HT1080 (cell line): ENCODE results near the gene TIMM13. TPM values are rescaled to one million over a fixed set of nuclear protein-coding genes. Genes with fewer than 3 reads are reported as not detected.
"Not testable (repeated sequence)": the region's sequence is repeated elsewhere in the genome, so short reads cannot be mapped to it uniquely, and the experiment has no call there.

Experiments
- DNase-seq: peaks from one replicate; pipeline ENCODE4 v3.0.0-alpha.2; 2015; ENCODE audit warnings: low read depth
- polyA plus RNA-seq, 2 experiments: library from polyadenylated mRNA; depleted of rRNA; stranded (reverse); fragments of >200 nt; gene quantifications; 2 replicates each; pipeline ENCODE4 v1.2.3, GENCODE V29; 2015
- total RNA-seq: library from RNA; depleted of rRNA; stranded (reverse); fragments of >200 nt; shearing (Covaris generic); gene quantifications from 2 replicates; pipeline ENCODE4 v1.2.3, GENCODE V29; 2014; rRNA removed

TIMM13 gene
- 115 and 124 TPM in 2 replicates for total RNA-seq
- 60.9 and 71.3 TPM in 2 replicates for polyA plus RNA-seq (2015; cell fraction: cytosol; rRNA removed)
- 28.4 and 32.7 TPM in 2 replicates for polyA plus RNA-seq (2015; cell fraction: nucleus; rRNA removed)

DNA sequence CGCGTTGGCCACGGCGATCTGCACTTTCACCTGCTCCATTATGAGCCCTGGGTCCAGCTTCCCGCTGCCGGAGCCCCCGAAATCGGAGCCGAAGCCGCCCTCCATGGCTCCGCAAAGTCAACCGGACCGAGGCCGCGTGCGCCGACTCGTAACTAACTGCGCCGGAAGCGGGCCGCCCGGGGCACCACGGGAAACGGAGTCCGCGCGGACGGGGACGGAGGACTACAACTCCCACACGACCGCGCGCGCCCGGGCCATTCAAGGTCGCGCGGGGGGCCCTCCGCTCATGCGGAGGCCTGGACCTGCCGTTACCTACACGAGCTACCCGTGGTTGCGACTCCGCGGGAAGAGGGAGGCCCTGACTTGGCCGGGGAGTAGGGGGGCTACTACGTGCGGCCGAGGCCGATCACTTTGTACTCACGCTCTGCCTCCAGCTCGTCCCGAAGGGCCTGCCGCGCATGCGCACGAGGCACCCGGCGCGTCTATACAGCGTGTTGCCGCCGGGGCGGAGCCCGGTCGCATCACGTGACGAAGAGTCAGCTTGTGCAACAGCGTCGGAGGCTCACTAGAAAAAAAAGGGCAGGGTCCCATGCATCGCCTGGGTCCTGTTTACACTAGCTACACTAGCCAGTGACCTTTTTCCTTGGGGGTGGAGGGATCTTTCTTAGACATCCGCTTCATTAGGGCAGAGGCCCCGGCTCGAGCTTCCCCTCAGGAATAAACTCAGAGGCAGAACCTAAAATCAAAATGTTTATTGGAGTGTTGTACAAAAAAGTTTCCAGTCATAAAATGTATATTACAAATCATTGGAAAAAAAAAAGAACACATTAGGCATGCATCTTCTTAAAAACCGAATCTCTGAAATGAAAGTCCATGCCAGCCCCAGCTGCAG lies at the start of gene TIMM13:
Gene TIMM13, minus strand, starts transcription at position 158 of the 892 bp plus-strand sequence. Its CDS starts 53 bp downstream, at position 105.
- DNase-seq: peak; percentile 91

DNA sequence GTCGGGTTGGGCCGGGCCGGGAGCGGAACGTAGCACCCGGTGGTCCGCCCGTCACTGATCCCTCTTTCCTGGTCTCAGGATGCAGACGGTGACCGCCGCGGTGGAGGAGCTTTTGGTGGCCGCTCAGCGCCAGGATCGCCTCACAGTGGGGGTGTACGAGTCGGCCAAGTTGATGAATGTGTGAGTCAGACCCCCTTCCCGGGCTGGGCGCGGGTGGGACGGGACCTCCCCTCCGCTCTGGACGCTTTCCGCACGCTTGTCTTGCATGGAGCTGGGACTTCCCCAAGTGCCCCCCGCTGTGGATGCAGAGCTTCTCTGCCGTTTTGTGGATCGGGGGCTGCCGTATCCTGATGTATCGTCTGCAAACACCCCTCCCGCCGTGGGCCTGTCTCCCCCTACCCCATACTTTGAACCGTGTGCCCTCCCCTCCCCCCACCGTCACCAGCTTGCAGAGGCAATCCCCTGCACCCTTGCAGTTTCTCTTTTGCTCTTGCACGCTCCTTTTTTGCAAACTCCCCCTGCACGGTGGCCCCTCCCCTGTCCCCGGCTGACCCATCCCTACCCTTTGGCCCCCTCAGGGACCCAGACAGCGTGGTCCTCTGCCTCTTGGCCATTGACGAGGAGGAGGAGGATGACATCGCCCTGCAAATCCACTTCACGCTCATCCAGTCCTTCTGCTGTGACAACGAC lies 49.2 kb upstream of the TIMM13 start:
- peak; percentile 81 for DNase-seq

DNA sequence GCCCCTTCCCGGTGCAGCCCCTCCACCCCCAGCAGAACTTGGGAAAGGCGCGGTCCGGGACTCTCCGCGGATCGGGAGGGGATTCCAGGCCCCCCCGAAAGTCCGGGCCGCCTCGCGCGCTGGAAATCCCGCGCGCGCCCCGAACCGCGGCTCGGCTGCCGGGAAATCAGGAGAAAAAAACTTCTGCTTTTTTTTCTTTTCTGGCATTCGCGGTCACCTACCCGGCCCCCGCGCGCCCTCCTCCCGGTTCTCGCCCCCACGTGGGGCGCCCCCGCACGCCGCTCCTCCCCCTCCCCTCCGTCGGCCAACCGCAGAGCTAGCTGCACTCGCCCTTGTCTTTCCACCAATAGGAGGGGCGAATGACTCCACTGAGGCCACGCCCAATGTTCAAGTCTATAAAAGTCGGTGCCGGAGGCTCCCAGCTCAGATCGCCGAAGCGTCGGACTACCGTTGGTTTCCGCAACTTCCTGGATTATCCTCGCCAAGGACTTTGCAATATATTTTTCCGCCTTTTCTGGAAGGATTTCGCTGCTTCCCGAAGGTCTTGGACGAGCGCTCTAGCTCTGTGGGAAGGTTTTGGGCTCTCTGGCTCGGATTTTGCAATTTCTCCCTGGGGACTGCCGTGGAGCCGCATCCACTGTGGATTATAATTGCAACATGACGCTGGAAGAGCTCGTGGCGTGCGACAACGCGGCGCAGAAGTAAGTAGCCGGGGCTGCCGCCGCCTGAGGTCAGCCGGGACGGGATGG lies 48.5 kb upstream of the TIMM13 start, which contains the start of gene GADD45B:
Gene GADD45B, plus strand, starts transcription at position 426 of the 749 bp plus-strand sequence. Its CDS starts 232 bp downstream, at position 658.
- peak; percentile 94 for DNase-seq

DNA sequence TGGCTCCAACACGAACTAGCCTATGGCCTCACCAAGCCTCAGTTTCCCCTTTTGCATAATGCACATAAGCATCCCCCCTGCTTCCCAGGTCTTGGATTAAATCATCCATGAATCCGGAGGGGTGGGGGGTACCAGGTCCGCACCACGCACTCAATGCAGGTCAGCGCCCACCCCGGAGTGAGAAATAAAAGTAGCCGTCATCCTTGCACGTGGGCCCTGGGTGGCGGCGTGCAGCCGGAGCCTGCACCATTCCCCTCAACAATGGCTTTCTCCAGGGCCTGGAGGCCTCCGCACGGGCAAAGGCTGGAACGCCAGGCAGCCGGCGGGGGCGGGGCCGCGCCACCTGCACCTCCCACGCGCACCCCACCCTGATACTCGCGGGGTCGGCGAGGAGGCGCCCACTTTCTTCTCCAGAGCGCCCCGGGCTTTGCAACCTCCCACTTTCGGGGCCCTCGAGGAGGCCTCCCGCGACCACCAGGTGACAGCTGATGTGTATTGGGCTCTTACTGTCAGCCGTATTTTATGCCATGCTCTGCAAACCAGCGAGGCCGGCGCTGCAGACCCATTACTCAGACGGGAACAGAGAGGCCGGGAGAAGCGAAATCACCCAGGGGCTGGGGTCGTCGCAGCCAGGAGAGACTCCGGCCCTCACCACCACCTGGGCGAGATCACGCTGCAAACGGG lies 47.8 kb upstream of the TIMM13 start:
- peak; percentile 68 for DNase-seq

DNA sequence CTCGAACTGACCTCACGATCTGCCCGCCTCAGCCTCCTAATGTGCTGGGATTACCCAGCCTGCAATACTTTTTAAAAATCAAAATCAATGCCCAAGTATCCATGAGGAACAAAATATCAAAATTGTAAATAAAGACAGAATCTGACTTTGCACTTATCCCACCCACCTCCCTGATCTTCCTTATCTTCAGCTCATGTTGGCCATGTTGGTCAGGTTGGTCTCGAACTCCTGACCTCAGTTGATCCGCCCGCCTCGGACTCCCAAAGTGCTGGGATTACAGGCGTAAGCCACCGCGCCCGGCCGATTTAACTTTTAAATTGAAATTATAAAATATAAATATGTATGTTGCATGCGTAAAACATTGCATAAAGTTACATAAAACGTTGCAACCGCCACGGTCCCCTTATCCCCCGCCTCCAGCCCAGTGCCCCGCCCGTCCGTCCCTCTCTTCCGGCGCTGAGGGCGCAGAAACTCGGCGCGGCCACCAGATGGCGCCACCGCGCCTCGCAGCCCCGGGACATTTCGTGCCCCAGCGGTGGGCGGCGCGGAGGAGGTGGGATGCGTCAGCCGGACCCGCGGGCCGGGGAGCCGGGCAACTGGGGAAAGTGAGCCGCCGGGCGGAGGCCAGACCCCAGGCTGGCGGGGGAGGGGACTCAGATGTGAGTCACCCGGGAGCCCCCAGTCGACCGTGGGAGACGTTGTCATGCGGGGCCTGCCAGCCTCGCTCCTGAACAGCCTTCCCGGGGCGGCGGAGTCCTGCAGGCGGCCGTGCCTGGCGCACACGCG lies 47.0 kb upstream of the TIMM13 start:
- DNase-seq: peak; percentile 93

DNA sequence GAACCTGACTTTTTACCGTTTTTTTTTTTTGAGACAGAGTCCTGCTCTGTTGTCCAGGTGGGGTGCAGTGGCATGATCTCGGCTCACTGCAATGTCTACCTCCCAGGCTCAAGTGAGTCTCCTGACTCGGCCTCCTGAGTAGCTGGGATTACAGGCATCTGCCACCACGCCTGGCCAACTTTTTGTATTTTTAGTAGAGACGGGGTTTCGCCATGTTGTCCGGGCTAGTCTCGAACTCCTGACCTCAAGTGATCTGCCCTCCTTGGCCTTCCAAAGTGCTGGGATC lies 42.5 kb upstream of the TIMM13 start:
- not testable (repeated sequence) for DNase-seq

DNA sequence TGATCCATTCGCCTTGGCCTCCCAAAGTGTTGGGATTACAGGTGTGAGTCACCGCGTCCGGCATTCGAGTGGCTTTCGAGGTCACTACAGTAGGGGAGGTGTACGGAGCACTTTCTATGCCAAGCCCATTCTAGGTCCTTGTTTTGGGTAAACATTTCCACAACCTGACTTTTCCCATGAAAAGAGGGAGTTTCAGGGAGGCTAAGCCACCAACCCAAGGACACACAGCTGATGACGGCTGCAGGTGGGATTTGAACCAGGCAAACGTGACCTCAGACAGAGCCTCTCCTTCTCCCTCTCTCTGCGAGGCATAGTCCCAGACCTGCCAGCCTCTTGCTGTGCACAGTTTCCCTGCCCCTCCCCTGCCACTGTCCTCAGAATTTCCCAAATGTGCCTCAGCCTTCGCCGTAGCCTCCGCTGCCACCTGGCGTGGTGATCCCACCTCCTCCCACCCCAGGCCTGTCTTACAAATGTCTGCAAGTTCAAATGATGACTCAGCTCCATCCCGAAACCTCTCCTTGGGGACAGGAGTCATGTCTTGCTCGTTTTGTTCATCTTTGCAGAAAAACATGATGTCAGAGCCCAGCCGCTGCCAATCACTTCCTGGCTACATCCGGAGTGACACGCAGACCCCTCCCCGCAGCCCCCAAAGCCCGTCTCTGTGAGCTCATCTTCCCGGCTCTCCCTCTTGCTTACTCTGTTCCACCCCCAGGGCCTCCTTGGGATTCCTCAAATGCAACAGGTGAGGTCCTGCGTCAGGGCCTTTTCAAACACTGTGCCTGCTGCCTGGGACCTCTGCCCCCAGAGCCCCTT lies 41.9 kb upstream of the TIMM13 start:
- DNase-seq: peak; percentile 91

DNA sequence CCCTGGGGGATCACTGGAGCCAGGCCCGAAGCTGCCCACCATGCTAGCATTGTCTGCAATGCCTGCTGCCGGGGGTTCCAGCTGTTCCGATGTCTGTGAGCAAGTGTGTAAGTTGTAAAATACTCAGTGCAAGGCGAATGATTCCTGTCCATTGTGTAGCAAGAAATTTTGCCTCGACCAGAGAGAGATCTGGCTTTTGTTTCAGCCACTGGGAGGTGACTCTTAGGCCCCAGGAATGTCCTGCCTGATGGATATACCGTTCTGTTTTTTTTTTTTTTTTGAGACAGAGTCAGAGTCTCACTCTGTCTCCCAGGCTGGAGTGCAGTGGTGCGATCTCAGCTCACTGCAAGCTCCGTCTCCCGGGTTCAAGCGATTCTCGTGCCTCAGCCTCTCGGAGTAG lies 41.2 kb upstream of the TIMM13 start:
- DNase-seq: no peak

DNA sequence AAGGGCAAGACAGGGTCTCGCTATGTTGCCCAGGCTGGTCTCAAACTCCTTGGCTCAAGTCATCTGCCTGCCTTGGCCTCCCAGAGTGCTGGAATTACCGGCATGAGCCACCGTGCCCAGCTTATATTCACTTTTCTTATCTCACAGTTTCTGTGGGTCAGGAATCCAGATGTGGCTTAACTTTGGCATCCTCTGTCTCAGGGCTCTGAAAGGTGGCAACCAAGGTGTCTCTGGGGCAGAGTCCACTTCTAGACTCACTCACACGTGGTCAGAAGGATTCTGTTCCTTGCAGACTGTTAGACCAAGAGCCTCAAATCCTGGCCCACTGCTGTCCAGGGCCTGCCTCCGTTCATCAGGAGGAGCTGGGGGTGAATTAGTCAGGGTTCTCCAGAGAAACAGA lies 37.0 kb upstream of the TIMM13 start:
- DNase-seq: no peak

DNA sequence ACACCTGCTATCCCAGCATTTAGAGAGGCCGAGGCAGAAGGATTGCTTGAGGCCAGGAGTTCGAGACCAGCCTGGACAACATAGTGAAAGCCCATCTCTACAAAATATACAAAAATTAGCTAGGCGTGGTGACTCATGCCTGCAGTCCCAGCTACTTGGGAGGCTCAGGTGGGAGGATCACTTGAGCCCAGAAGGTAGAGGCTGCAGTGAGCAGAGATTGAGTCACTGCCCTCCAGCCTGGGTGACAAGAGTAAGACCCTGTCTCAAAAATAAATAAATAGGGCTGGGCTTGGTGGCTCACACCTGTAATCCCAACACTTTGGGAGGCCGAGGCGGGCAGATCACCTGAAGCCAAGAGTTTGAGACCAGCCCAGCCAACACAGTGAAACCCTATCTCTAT lies 36.3 kb upstream of the TIMM13 start:
- peak; percentile 20 for DNase-seq

DNA sequence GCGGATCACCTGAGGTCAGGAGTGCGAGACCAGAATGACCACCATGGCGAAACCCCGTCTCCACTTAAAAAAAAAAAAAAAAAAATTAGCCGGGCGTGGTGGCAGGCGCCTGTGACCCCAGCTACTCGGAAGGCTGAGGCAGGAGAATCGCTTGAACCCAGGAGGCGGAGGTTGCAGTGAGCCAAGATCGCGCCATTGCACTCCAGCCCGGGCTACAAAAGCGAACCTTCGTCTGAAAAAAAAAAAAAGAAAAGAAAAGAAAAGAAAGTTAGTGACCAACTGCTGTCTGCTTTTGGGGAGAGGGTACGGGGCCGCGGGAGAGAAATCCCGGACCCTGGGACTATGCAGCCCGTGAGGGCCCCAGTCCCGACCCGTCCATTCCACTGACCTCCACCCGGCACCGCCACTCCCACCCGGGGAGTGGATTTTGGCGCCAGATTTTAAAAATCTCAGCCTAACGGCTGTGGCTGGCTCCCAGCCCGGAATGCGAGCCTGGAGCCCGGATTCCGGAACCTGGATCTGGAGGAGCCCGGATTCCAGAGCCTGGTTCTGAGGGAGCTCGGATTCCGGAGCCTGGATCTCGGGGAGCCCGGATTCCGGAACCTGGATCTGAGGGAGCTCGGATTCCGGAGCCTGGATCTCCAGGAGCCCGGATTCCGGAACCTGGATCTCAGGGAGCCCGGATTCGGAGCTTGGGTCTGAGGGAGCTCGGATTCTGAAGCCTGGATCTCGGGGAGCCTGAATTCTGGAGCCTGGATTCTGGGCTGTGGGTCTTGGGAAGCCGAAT lies 35.4 kb upstream of the TIMM13 start:
- DNase-seq: peak; percentile 92

DNA sequence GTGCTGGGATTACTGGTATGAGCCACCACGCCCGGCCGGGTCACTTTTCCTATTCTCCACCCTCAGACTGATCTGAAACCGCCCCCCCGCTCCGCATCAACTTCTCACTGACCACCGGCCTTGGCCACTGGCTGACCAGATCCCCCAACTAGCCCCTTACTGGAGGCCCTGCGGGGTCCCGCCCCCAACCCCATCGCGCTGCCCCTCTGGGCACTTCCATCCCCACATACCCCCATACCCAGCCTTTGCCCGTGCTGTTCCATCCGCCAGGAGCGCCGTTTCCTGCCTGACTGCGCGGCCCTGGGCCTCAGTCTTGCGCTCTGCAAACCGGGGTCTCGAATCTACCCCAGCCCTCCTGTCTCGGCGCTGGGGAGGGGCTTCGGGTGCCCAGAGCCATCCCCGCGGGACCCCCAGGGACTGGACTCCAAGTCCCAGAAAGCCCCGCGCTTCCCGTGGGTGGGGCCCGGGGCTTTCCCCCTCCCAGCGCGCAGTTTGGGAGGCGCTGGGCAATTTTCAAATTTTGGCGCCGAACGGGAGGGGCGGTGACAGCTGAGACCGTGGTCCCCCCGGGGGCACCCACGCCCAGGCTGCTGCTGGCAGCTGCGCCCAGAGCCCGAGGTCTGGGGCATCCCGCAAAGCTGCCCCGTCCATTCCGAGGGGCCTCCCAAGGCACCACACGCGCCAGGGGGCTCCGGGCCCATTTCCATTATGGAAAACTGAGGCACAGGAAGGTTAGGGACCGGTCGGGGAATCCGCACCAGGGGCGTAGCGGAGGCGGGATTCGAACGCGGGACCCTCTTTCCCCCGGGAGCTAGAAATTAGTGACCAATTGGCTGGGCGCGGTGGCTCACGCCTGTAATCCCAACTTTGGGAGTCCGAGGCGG lies 34.6 kb upstream of the TIMM13 start:
- DNase-seq: peak; percentile 92

DNA sequence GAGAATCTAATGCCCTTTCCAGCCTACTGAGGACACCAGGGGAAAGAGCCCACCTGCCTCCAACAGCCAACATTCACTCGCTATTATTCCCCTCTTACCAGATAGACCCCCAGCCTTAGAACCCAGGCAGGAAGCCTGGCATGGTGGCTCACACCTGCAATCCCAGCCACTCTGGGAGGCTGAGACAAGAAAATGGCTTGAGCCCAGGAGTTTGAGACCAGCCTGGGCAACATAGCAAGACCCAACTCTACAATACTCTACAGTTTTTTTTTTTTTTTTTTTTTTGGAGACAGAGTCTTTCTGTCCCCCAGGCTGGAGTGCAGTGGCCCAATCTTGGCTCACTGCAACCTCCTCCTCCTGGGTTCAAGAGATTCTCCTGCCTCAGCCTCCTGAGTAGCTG lies 32.9 kb upstream of the TIMM13 start:
- DNase-seq: no peak

DNA sequence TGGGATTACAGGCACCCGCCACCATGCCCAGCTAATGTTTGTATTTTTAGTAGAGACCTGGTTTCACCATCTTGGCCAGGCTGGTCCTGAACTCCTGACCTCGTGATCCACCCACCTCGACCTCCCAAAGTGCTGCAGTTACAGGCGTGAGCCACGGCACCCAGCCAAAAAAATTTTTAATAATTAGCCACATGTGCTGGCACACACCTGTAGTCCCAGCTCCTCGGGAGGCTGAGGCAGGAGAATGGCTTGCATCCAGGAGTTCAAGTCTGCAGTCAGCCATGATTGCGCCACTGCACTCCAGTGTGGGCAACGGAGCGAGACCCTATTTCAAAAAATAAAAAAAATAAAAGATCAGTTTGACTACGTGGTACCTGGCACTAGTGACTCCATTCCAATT lies 31.4 kb upstream of the TIMM13 start:
- DNase-seq: not testable (repeated sequence)

DNA sequence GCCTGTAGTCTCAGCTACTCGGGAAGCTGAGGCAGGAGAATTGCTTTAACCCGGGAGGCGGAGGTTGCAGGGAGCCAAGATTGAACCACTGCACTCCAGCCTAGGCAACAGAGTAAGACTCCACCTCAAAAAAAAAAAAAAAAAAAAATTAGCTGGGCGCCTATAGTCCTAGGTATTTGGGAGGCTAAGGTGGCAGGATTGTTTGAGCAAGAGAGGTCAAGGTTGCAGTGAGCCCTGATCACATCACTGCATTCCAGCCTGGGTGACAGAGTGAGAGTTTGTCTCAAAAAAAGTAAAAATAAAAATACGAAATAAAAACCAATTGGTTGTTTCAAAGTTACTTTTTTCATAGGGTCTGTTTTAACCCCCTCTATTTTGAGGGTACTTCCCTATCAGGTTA lies 30.7 kb upstream of the TIMM13 start:
- DNase-seq: no peak

DNA sequence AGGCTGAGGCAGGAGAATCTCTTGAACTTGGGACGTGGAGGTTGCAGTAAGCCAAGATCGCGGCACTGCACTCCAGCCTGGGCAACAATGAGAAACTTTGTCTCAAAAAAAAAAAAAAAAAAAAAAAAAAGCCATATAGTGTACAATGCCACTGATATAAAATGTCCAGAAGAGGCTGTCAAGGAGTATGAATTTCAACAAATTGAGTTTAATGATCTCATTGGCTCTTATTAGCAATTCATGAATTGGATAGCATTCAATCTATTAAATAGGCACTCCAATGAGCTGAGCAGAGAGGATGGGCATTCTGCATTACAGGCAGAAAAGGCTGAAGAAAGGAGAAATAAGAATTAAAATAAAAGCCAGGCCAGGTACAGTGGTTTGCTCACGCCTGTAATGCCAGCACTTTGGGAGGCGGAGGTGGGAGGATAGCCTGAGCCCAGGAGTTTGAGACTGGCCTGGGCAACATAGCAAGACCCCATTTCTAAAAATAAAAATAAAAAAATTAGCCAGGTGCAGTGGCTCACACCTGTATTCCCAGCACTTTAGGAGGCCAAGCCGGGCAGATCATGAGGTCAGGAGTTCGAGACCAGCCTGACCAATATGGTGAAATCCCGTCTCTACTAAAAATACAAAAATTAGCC lies 30.1 kb upstream of the TIMM13 start:
- DNase-seq: no peak
